OCI-LY1 (cell line): ENCODE results near the gene TRA2B.

Source experiments
- H2AFZ ChIP-seq: fragments of 200-600 bp; sonication (generic), shearing (Covaris generic); 2 replicates; pipeline ENCODE4 v1.6.0; 2014; ENCODE audit warnings: antibody characterized with exemption, mild to moderate bottlenecking, low read length
- H3F3A ChIP-seq: fragments of 200-600 bp; sonication (generic), shearing (Covaris generic); 2 replicates; pipeline ENCODE4 v1.6.0; 2014; ENCODE audit warnings: mild to moderate bottlenecking, antibody characterized with exemption, low read length, moderate library complexity; ENCODE audit not compliant: insufficient read depth
- H3K27ac ChIP-seq: fragments of 200-600 bp; sonication (generic); 2 replicates; pipeline ENCODE4 v1.5.1; 2014; ENCODE audit warnings: low read length, mixed run types, mild to moderate bottlenecking, low read depth; ENCODE audit not compliant: poor library complexity, severe bottlenecking
- H3K27me3 ChIP-seq: fragments of 200-600 bp; sonication (generic); 2 replicates; pipeline ENCODE4 v1.6.0; 2014; ENCODE audit warnings: antibody characterized with exemption, mild to moderate bottlenecking, low read length, moderate library complexity; ENCODE audit not compliant: insufficient read depth
- H3K36me3 ChIP-seq: fragments of 200-600 bp; sonication (generic); 2 replicates; pipeline ENCODE4 v1.6.1; 2014; ENCODE audit warnings: mild to moderate bottlenecking, antibody characterized with exemption, low read length, moderate library complexity, mixed read lengths; ENCODE audit not compliant: insufficient read depth
- H3K4me1 ChIP-seq: fragments of 200-600 bp; sonication (generic); 2 replicates; pipeline ENCODE4 v1.5.1; 2014; ENCODE audit warnings: mild to moderate bottlenecking, low read length, moderate library complexity; ENCODE audit not compliant: insufficient read depth, severe bottlenecking
- H3K4me2 ChIP-seq: fragments of 200-600 bp; sonication (generic), shearing (Covaris generic); 2 replicates; pipeline ENCODE4 v1.6.1; 2014; ENCODE audit warnings: low read length
- H3K4me3 ChIP-seq: fragments of 200-600 bp; sonication (generic); 2 replicates; pipeline ENCODE4 v1.5.1; 2014; ENCODE audit warnings: low read length, low read depth, mild to moderate bottlenecking, mixed read lengths; ENCODE audit not compliant: poor library complexity, severe bottlenecking
- H3K79me2 ChIP-seq: fragments of 200-600 bp; shearing (Covaris generic); 2 replicates; pipeline ENCODE4 v1.6.1; 2016; ENCODE audit warnings: mixed run types, low read length, mixed read lengths; ENCODE audit not compliant: insufficient read depth
- H3K9ac ChIP-seq: fragments of 200-600 bp; sonication (generic), shearing (Covaris generic); 2 replicates; pipeline ENCODE4 v1.6.1; 2014; ENCODE audit warnings: mild to moderate bottlenecking, low read length, mixed read lengths
- H3K9me2 ChIP-seq: fragments of 200-600 bp; sonication (generic), shearing (Covaris generic); 2 replicates; pipeline ENCODE4 v1.6.1; 2014; ENCODE audit warnings: low read depth, mild to moderate bottlenecking, low read length, mixed read lengths
- H3K9me3 ChIP-seq: fragments of 200-600 bp; shearing (Covaris generic); 2 replicates; pipeline ENCODE4 v1.6.1; 2014; ENCODE audit warnings: low read length, mixed read lengths
- H4K20me1 ChIP-seq: fragments of 200-600 bp; sonication (generic), shearing (Covaris generic); 2 replicates; pipeline ENCODE4 v1.6.0; 2016; ENCODE audit warnings: mild to moderate bottlenecking, low read length; ENCODE audit not compliant: insufficient read depth
- EZH2 ChIP-seq: fragments of 200-600 bp; sonication (generic), shearing (Covaris generic); IDR thresholded peaks from 2 replicates; pipeline ENCODE4 v1.8.0; 2017; ENCODE audit warnings: borderline replicate concordance, mixed run types, mild to moderate bottlenecking, antibody characterized with exemption, low read length, moderate library complexity, mixed read lengths
- TF ChIP-seq, protein P1 (sequence below): fragments of 200-600 bp; sonication (generic), shearing (Covaris generic); IDR thresholded peaks from 2 replicates; pipeline ENCODE4 v1.5.1; 2017; ENCODE audit warnings: mild to moderate bottlenecking, antibody characterized with exemption, low read length, moderate library complexity, mixed read lengths

The TRA2B gene

DNA sequence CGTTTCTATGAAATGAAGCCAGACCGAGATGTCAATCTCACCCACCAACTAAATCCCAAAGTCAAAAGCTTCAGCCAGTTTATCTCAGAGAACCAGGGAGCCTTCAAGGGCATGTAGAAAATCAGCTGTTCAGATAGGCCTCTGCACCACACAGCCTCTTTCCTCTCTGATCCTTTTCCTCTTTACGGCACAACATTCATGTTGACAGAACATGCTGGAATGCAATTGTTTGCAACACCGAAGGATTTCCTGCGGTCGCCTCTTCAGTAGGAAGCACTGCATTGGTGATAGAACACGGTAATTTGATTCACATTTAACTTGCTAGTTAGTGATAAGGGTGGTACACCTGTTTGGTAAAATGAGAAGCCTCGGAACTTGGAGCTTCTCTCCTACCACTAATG, 41.9 kb upstream of the TRA2B start:
- H3K27ac ChIP-seq, result no peak overlapping the region
- no peak overlapping the region for H3K4me2 ChIP-seq
- H3K4me3 ChIP-seq, result no peak overlapping the region
- TF ChIP-seq, protein P1, sequence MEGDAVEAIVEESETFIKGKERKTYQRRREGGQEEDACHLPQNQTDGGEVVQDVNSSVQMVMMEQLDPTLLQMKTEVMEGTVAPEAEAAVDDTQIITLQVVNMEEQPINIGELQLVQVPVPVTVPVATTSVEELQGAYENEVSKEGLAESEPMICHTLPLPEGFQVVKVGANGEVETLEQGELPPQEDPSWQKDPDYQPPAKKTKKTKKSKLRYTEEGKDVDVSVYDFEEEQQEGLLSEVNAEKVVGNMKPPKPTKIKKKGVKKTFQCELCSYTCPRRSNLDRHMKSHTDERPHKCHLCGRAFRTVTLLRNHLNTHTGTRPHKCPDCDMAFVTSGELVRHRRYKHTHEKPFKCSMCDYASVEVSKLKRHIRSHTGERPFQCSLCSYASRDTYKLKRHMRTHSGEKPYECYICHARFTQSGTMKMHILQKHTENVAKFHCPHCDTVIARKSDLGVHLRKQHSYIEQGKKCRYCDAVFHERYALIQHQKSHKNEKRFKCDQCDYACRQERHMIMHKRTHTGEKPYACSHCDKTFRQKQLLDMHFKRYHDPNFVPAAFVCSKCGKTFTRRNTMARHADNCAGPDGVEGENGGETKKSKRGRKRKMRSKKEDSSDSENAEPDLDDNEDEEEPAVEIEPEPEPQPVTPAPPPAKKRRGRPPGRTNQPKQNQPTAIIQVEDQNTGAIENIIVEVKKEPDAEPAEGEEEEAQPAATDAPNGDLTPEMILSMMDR, result no peak
- TF ChIP-seq EZH2, result no peak
- no peak overlapping the region for H2AFZ ChIP-seq
- H3K27me3 ChIP-seq, result no peaks in the 10 kb centered on the region
- H3F3A ChIP-seq, result no peaks in the 10 kb centered on the region
- no peak overlapping the region for H3K9ac ChIP-seq
- H4K20me1 ChIP-seq, result no peaks in the 10 kb centered on the region
- peaks cover 4% of the 10 kb centered on the region for H3K4me1 ChIP-seq
- no peaks in the 10 kb centered on the region for H3K36me3 ChIP-seq
- no peaks in the 10 kb centered on the region for H3K9me3 ChIP-seq
- no peaks in the 10 kb centered on the region for H3K9me2 ChIP-seq
- H3K79me2 ChIP-seq, result no peaks in the 10 kb centered on the region

DNA sequence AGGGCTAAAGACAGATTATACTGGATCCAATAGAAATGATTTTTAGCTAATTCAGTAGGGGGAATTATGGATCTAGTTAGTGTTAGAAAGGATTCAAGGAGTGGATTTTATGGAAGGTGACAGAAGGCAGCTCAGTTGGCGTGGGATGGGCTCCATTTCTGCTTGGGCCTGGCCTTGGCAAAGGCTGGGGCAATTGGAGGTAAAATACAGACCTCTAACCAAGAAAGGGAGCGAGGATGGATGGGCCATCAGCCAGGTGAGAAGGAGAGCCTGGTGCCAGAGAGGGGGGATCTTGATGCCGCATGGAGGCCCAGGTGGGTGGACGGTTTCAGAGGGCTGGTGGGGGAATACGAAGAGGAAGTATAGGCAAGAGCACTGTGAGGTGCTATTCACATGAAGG, 40.7 kb upstream of the TRA2B start:
- H3K9me3 ChIP-seq, result no peaks in the 10 kb centered on the region

DNA sequence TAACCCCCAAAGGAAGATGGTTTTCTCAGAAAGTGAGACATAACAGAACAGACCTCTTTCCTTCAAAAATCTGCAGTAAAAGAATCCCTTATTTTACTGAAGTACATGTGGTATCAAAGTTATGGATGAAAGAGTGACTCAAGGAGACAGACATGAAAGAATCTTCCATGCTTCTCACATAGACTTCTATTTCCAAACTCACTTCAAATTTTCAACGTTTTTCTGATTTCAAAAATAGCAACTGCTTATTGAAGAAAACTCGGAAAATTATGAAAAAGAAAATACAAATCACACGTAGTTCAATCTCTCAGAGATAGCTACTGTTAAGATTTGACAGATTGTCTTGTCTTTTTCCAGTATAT, 39.8 kb upstream of the TRA2B start:
- no peaks in the 10 kb centered on the region for H3F3A ChIP-seq
- no peaks in the 10 kb centered on the region for H3K36me3 ChIP-seq
- H3K9me2 ChIP-seq, result no peaks in the 10 kb centered on the region
- H3K4me3 ChIP-seq, result no peak overlapping the region
- H3K27ac ChIP-seq, result no peak overlapping the region
- H3K27me3 ChIP-seq, result no peaks in the 10 kb centered on the region
- TF ChIP-seq EZH2, result no peak
- TF ChIP-seq, protein P1, result no peak
- H3K79me2 ChIP-seq, result no peaks in the 10 kb centered on the region
- H3K9ac ChIP-seq, result no peak overlapping the region
- H3K4me2 ChIP-seq, result no peak overlapping the region
- no peaks in the 10 kb centered on the region for H3K9me3 ChIP-seq
- H2AFZ ChIP-seq, result no peak overlapping the region
- peaks cover 4% of the 10 kb centered on the region for H3K4me1 ChIP-seq
- H4K20me1 ChIP-seq, result no peaks in the 10 kb centered on the region

More for the DNA sequence above, 40.7 kb upstream of the TRA2B start:
- Histone ChIP-seq H3F3A (no peaks in the 10 kb centered on the region), H3K36me3 (no peaks in the 10 kb centered on the region), H3K4me3 (no peak overlapping the region), H3K4me2 (no peak overlapping the region), H3K9me2 (no peaks in the 10 kb centered on the region), H2AFZ (no peak overlapping the region), H3K27ac (no peak overlapping the region), H4K20me1 (no peaks in the 10 kb centered on the region), H3K9ac (no peak overlapping the region), H3K4me1 (peaks cover 4% of the 10 kb centered on the region), H3K27me3 (no peaks in the 10 kb centered on the region), H3K79me2 (no peaks in the 10 kb centered on the region)
- TF ChIP-seq EZH2, result no peak
- TF ChIP-seq, protein P1, result no peak
